Measurements from ENCODE around the gene RAN. TPM values are rescaled to one million over a fixed set of nuclear protein-coding genes. Genes with fewer than 3 reads are reported as not detected.
A peak's percentile ranks its signal among the peaks of the same experiment; 100 is the strongest.
"Not testable (repeated sequence)": the region's sequence is repeated elsewhere in the genome, so short reads cannot be mapped to it uniquely, and the experiment has no call there.

Gene RAN
- total RNA-seq, 2 experiments from 2014 or later = 932 to 936 TPM

GRCh38 chr12:130875708-130876107 is 3.8 kb downstream of the RAN start:
- peaks cover 71% of the 10 kb centered on the region for H3K4me1 Mint-ChIP-seq
- H3K27ac Mint-ChIP-seq, DNase-seq, CTCF ChIA-PET, POLR2A ChIA-PET, H3K9me3 Mint-ChIP-seq, H3K4me3 Mint-ChIP-seq, H3K27me3 Mint-ChIP-seq: not testable (repeated sequence)
- H3K36me3 Mint-ChIP-seq (ENCODE audit: low read depth) = peaks cover 54% of the 10 kb centered on the region

DNA sequence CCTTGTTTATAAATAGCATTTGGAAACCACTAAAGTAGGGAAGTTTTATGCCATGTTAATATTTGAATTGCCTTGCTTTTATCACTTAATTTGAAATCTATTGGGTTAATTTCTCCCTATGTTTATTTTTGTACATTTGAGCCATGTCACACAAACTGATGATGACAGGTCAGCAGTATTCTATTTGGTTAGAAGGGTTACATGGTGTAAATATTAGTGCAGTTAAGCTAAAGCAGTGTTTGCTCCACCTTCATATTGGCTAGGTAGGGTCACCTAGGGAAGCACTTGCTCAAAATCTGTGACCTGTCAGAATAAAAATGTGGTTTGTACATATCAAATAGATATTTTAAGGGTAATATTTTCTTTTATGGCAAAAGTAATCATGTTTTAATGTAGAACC is 4.4 kb downstream of the RAN start:
- Mint-ChIP-seq H3K9me3 (no peaks in the 10 kb centered on the region), H3K4me1 (peaks cover 70% of the 10 kb centered on the region), H3K27me3 (no peaks in the 10 kb centered on the region), H3K36me3 (ENCODE audit: low read depth) (peaks cover 54% of the 10 kb centered on the region), H3K27ac (no peak overlapping the region), H3K4me3 (no peak overlapping the region)
- ChIA-PET POLR2A (no interaction called here), CTCF (no interaction called here)
- DNase-seq = no peak

GRCh38 chr12:130876758-130877157 is 4.9 kb downstream of the RAN start:
- ChIA-PET CTCF (interaction anchor here (0.7 kb wide), 1 partner anchor 40 kb away, joined by 3 read pairs; no protein-coding TSS in a partner anchor), POLR2A (no interaction called here)
- no peak overlapping the region for H3K4me3 Mint-ChIP-seq
- H3K27ac Mint-ChIP-seq = peak overlapping the region; percentile 26
- peaks cover 69% of the 10 kb centered on the region for H3K4me1 Mint-ChIP-seq
- no peak for DNase-seq
- no peaks in the 10 kb centered on the region for H3K9me3 Mint-ChIP-seq
- H3K27me3 Mint-ChIP-seq = no peaks in the 10 kb centered on the region
- peaks cover 54% of the 10 kb centered on the region for H3K36me3 Mint-ChIP-seq (ENCODE audit: low read depth)

DNA sequence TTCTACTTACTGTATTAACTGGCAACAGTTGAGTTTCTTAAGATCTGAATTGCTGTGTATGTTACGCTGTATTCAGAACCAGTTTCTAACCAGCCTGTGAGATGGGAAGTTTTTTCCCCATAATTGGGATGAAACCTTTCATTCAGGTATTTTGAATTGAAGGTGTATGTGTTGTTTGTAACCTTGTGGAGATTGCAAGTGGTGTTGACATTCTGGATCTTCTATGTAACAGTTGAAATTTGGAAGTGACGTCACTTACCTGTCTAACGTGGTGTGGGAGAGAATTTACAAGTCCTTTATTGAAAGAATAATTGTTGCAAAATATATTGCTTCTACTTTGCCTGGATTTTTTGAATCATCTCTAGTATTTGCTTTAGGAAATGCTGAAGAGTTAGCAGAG is 5.5 kb downstream of the RAN start:
- ChIA-PET CTCF (interaction anchor here (0.7 kb wide), 1 partner anchor 41 kb away, joined by 3 read pairs; no protein-coding TSS in a partner anchor), POLR2A (no interaction called here)
- DNase-seq = no peak
- Mint-ChIP-seq H3K27me3 (no peaks in the 10 kb centered on the region), H3K9me3 (no peaks in the 10 kb centered on the region), H3K36me3 (ENCODE audit: low read depth) (peaks cover 54% of the 10 kb centered on the region), H3K27ac (no peak overlapping the region), H3K4me1 (peaks cover 69% of the 10 kb centered on the region), H3K4me3 (no peak overlapping the region)

GRCh38 chr12:130878193-130879185 is 6.6 kb downstream of the RAN start:
- H3K36me3 Mint-ChIP-seq (ENCODE audit: low read depth) = peaks cover 43% of the 10 kb centered on the region
- H3K9me3 Mint-ChIP-seq = no peaks in the 10 kb centered on the region
- POLR2A ChIA-PET = no interaction called here
- CTCF ChIA-PET = no interaction called here
- peak overlapping the region; percentile 3 for H3K27ac Mint-ChIP-seq
- no peak for DNase-seq
- no peak overlapping the region for H3K4me3 Mint-ChIP-seq
- peaks cover 63% of the 10 kb centered on the region for H3K4me1 Mint-ChIP-seq
- no peaks in the 10 kb centered on the region for H3K27me3 Mint-ChIP-seq

DNA sequence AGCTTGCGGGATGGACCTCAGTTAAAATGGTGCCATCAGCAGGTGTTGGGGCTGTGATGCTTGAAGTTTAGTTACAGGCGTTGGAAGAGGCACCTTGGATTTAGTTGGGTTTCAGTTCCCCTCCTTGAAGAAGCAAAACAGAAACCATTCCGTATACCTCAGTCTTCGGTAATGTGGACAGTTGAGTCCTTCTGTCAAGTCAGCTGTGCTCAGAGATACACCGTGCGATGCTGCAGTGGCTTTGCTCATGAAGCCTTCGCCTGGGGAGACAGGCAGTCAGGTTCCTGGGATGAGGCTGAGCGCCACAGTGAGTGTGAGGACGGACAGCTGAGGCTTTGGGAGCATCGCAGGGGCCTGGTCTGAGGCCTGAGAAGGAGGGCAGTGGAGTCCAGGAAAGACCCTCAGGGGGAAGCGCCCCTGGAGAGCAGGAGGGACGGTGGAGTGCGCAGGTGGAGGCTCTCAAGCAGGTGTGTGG is 7.4 kb downstream of the RAN start:
- Mint-ChIP-seq H3K27ac (no peak overlapping the region), H3K4me3 (no peak overlapping the region), H3K27me3 (no peaks in the 10 kb centered on the region), H3K4me1 (peaks cover 55% of the 10 kb centered on the region), H3K9me3 (no peaks in the 10 kb centered on the region), H3K36me3 (ENCODE audit: low read depth) (peaks cover 36% of the 10 kb centered on the region)
- CTCF ChIA-PET = no interaction called here
- DNase-seq = no peak
- POLR2A ChIA-PET = no interaction called here

DNA sequence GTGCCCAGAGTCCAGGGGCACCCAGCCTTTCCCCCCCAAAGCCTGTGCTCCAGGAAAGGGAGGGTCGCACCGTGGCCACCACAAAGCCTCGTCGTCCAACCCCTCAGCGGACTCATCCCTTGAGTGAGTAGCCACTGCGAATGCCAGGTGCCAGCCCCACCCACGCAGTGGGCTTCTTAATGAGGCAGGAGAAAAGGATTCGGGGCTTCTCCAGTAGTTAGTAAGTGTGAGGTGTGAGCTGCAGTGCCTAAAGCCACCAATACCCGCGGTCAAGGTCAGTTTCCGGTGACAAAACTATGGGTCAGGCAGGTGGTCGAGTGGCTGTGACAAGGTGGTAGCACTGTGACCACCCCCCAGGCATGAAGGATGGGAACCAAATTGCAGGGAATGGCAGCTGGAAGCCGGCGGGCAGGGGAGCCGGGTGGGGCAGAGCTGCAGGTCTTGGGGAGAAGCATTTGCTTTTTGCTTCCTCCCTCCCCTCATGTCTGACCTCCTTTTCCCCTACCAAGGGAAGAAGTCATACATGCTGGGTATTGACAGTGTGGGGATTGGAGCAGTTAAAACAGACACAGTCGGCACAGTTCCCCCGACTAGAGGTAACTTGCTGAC is 8.0 kb downstream of the RAN start:
- H3K27ac Mint-ChIP-seq = peak overlapping the region; percentile 60
- H3K4me1 Mint-ChIP-seq = peaks cover 49% of the 10 kb centered on the region
- no peaks in the 10 kb centered on the region for H3K27me3 Mint-ChIP-seq
- peak overlapping the region; percentile 67 for H3K4me3 Mint-ChIP-seq
- DNase-seq = no peak
- CTCF ChIA-PET = interaction anchor here (0.6 kb wide), 1 partner anchor 14 kb away, joined by 3 read pairs; no protein-coding TSS in a partner anchor
- H3K9me3 Mint-ChIP-seq = no peaks in the 10 kb centered on the region
- POLR2A ChIA-PET = interaction anchor here (1.0 to 1.6 kb wide), 2 partner anchors 9 to 40 kb away, joined by 4 to 7 read pairs; partner anchors contain the start of gene STX2
- peaks cover 29% of the 10 kb centered on the region for H3K36me3 Mint-ChIP-seq (ENCODE audit: low read depth)

DNA sequence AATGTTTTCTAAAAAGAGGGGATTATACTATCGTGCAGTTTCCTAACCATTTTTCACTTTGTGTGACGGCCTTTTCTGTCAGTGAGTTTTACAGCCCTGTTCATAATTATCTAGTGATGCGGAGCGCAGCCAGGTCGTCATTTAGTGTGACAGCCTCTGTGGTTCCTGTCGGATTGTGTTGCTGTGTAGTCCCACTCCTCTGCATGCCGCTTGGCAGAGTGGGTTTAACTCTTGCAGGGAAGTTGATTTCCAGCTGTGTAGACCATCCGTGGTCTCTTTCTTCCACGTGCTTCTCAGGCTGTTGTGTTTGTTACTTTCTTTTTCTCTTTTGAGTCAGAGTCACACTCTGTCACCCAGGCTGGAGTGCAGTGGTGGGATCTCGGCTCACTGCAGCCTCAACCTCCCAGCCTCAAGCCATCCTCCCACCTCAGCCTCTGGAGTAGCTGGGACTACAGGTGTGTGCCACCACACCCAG is 8.6 kb downstream of the RAN start:
- Mint-ChIP-seq H3K4me1 (peaks cover 44% of the 10 kb centered on the region), H3K27me3 (no peaks in the 10 kb centered on the region), H3K27ac (peak overlapping the region; percentile 60), H3K9me3 (no peaks in the 10 kb centered on the region), H3K4me3 (peak overlapping the region; percentile 67), H3K36me3 (ENCODE audit: low read depth) (peaks cover 24% of the 10 kb centered on the region)
- CTCF ChIA-PET = interaction anchor here (0.9 kb wide), 1 partner anchor 10 kb away, joined by 3 read pairs; no protein-coding TSS in a partner anchor
- DNase-seq = peak; percentile 19
- POLR2A ChIA-PET = interaction anchor here (0.6 to 1.6 kb wide), 3 partner anchors 10 to 1050 kb away, joined by 4 to 7 read pairs (median 5); partner anchors contain the start of gene STX2

GRCh38 chr12:130881046-130881445 is 9.2 kb downstream of the RAN start:
- H3K27me3 Mint-ChIP-seq = no peaks in the 10 kb centered on the region
- POLR2A ChIA-PET = interaction anchor here (0.6 to 1.6 kb wide), 3 partner anchors 10 to 1049 kb away, joined by 4 to 7 read pairs (median 5); partner anchors contain the start of gene STX2
- H3K27ac Mint-ChIP-seq = no peak overlapping the region
- peaks cover 38% of the 10 kb centered on the region for H3K4me1 Mint-ChIP-seq
- no peaks in the 10 kb centered on the region for H3K9me3 Mint-ChIP-seq
- peaks cover 18% of the 10 kb centered on the region for H3K36me3 Mint-ChIP-seq (ENCODE audit: low read depth)
- no peak overlapping the region for H3K4me3 Mint-ChIP-seq
- DNase-seq = no peak
- CTCF ChIA-PET = interaction anchor here (0.9 kb wide), 1 partner anchor 11 kb away, joined by 3 read pairs; no protein-coding TSS in a partner anchor

DNA sequence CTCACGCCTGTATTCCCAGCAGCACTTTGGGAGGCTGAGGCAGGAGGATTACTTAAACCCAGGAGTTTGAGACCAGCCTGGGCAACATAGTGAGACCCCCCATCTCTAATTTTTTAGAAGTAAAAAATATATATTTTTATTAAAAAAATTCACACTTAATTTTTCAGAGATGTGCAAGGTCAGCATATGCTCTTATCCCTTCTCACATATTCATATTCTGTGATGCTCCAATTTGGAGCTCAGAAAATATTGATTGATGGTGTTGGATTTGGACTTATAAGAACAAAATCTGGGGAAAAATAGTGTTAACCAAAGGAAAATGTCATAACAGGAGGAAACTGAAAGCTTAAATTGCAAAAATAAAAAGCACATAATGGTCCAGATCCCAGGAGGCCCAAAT is 9.7 kb downstream of the RAN start:
- peaks cover 35% of the 10 kb centered on the region for H3K4me1 Mint-ChIP-seq
- H3K36me3 Mint-ChIP-seq (ENCODE audit: low read depth) = peaks cover 13% of the 10 kb centered on the region

DNA sequence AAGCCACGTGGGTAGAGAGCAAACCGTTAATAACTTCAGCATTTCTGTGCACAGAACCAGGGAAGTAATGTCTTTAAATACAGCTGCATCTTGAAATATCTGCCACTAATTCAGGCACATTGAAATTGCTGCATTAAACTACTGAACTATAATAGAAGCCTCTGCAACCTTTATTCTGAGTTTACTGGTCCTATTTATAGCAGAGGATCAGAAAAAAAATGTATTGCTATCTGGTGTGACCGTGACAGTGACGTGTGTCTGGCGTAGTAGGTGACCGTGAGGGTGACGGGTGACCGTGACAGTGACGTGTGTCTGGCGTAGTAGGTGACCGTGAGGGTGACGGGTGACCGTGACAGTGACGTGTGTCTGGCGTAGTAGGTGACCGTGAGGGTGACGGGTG is 15.3 kb downstream of the RAN start:
- CTCF ChIA-PET; H3K36me3 Mint-ChIP-seq (ENCODE audit: low read depth); H3K27me3 Mint-ChIP-seq; H3K27ac Mint-ChIP-seq; H3K9me3 Mint-ChIP-seq; DNase-seq; H3K4me3 Mint-ChIP-seq; POLR2A ChIA-PET; H3K4me1 Mint-ChIP-seq: not testable (repeated sequence)

More for the DNA sequence above, 9.7 kb downstream of the RAN start:
- Mint-ChIP-seq H3K9me3 (no peaks in the 10 kb centered on the region), H3K27ac (no peak overlapping the region), H3K4me3 (no peak overlapping the region), H3K27me3 (no peaks in the 10 kb centered on the region)
- no peak for DNase-seq
- ChIA-PET CTCF (no interaction called here), POLR2A (no interaction called here)

- H3K27me3 Mint-ChIP-seq = peaks cover 4% of the 10 kb centered on the region
Measured at GRCh38 chr12:130904064-130904463, 32.2 kb downstream of the RAN start.

DNA sequence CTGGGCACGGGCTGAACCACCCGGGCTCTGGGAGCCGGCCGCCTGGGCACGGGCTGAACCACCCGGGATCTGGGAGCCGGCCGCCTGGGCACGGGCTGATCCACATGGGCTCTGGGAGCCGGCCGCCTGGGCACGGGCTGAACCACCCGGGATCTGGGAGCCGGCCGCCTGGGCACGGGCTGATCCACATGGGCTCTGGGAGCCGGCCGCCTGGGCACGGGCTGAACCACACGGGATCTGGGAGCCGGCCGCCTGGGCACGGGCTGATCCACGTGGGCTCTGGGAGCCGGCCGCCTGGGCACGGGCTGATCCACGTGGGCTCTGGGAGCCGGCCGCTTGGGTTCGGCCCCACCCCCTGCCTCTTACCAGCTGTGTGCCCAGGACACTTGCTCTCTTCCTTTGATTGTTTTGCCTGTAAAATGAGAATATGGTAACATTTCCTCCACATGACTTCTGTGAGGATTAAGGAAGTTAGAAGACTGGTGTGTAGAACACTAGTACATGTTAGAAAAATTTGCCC is 33.1 kb downstream of the RAN start:
- H3K4me3 Mint-ChIP-seq, H3K27ac Mint-ChIP-seq: not testable (repeated sequence)

More at GRCh38 chr12:130904064-130904463, 32.2 kb downstream of the RAN start:
- Mint-ChIP-seq H3K36me3 (ENCODE audit: low read depth) (no peaks in the 10 kb centered on the region), H3K9me3 (no peaks in the 10 kb centered on the region), H3K4me3 (no peak overlapping the region), H3K4me1 (no peaks in the 10 kb centered on the region), H3K27ac (no peak overlapping the region)
- POLR2A ChIA-PET = no interaction called here
- no peak for DNase-seq
- CTCF ChIA-PET = no interaction called here

More for the DNA sequence above, 33.1 kb downstream of the RAN start:
- H3K4me1 Mint-ChIP-seq; POLR2A ChIA-PET; H3K27me3 Mint-ChIP-seq; CTCF ChIA-PET; H3K9me3 Mint-ChIP-seq; H3K36me3 Mint-ChIP-seq (ENCODE audit: low read depth); DNase-seq: not testable (repeated sequence)

All from activated CD4-positive, alpha-beta memory T cell treated with anti-CD3 and anti-CD28 coated beads, Interleukin-2, amount 10 ng/mL, durations not matched to agents 7 days and 5 days (primary cell).